Peyer's patch (tissue), 4 donors: ENCODE measurements around the gene ZSCAN25. TPM values are rescaled to one million over a fixed set of nuclear protein-coding genes. Genes with fewer than 3 reads are reported as not detected.

ENCODE experiments used
- DNase-seq, 3 donors: peaks; one replicate each; pipeline ENCODE4 v3.0.0-alpha.2; 2017 to 2019
- H3K27ac ChIP-seq, 4 donors: fragments of 200-600 bp; sonication (generic); one replicate each; pipeline ENCODE4 v1.5.1; 2016 to 2019
- H3K27me3 ChIP-seq, 2 donors: fragments of 200-600 bp; sonication (generic); one replicate each; pipeline ENCODE4 v1.5.1; 2019
- H3K36me3 ChIP-seq, 3 donors: fragments of 200-600 bp; sonication (generic); one replicate each; pipeline ENCODE4 v1.5.1; 2016 to 2019
- H3K4me1 ChIP-seq, 4 donors: fragments of 200-600 bp; sonication (generic); one replicate each; pipeline ENCODE4 v1.5.1; 2016 to 2019
- H3K4me3 ChIP-seq, 4 donors: fragments of 200-600 bp; sonication (generic); 1 replicate in 3 of 4; 2 replicates in 1 of 4; pipeline ENCODE4 v1.5.1; 2016 to 2019; ENCODE audit warnings: mild to moderate bottlenecking in 1 of 4
- H3K9me3 ChIP-seq, 4 donors: fragments of 200-600 bp; sonication (generic); one replicate each; pipeline ENCODE4 v1.5.1; 2016 to 2019; ENCODE audit warnings: mild to moderate bottlenecking in 1 of 4
- POLR2A ChIP-seq, 2 donors: fragments of 450-650 bp; IDR thresholded peaks; one replicate each; pipeline ENCODE4 v1.5.1; 2017; ENCODE audit warnings: antibody characterized with exemption in 2 of 2, mild to moderate bottlenecking in 2 of 2, moderate library complexity in 2 of 2
- total RNA-seq, 4 donors: library from RNA; depleted of rRNA; stranded (reverse); fragments of >200 nt; gene quantifications; one replicate each; pipeline ENCODE4 v1.1.0, GENCODE V29; 2016
- TF ChIP-seq, protein P1 (sequence below), 6 experiments: fragments of 450-650 bp in 4 of 6; fragments of 200-600 bp in 2 of 6; sonication (generic) in 1 of 6; IDR thresholded peaks; one replicate each; pipeline ENCODE4 v1.5.1; 2017 to 2019; ENCODE audit warnings: antibody characterized with exemption in 6 of 6, mild to moderate bottlenecking in 3 of 6, moderate library complexity in 1 of 6

ZSCAN25 gene
- total RNA-seq, 4 donors from 2014 or later = 20.0 to 36.4 (median 31.9) TPM

DNA sequence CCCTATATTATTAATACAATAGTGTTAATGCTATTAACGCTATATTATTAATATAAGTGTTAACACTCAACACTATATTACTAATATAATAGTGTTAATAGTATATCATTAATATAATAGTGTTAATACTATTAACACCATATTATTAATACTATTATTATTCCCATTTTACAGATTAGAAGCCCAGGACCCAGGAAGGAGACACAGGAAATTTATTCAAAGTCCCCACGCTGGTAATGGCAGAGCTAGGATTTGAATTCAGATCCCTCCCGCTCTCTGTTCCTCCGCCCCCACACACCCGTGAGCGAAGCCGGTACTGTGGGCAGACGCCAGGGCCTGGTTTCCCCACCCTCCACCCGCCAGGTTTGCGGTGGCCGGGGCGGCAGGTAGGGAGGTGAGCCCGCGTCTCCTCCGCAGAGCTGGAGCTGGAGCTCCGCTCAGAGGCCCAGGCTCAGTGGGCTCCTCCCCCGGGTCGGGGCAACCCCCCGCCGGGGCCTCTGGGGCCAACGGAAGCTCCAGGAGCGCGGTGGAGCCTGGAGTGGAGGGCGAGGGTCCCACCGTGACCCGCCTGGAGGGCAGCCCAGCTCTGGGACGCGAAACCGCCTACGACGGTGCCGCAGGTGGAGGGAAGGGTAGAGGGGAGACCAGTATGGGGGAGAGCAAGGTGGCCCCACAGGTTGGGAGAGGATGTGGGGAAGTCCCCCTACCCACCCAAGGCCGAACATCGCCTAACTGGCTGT, 18.8 kb upstream of the ZSCAN25 start, which contains the start of gene TMEM225B:
TSS of gene TMEM225B (plus strand) at position 506 of the 740 bp plus-strand sequence. CDS start 6,122 bp downstream, outside the sequence.
- H3K27me3 ChIP-seq = no peaks in the 10 kb centered on the region
- no peak for DNase-seq
- no peaks in the 10 kb centered on the region for H3K9me3 ChIP-seq
- no peak within 1 kb of the TSS for H3K27ac ChIP-seq
- TF ChIP-seq, protein P1, sequence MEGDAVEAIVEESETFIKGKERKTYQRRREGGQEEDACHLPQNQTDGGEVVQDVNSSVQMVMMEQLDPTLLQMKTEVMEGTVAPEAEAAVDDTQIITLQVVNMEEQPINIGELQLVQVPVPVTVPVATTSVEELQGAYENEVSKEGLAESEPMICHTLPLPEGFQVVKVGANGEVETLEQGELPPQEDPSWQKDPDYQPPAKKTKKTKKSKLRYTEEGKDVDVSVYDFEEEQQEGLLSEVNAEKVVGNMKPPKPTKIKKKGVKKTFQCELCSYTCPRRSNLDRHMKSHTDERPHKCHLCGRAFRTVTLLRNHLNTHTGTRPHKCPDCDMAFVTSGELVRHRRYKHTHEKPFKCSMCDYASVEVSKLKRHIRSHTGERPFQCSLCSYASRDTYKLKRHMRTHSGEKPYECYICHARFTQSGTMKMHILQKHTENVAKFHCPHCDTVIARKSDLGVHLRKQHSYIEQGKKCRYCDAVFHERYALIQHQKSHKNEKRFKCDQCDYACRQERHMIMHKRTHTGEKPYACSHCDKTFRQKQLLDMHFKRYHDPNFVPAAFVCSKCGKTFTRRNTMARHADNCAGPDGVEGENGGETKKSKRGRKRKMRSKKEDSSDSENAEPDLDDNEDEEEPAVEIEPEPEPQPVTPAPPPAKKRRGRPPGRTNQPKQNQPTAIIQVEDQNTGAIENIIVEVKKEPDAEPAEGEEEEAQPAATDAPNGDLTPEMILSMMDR (IDR thresholded peaks at IDR 0.05) = no peak
- no peak for TF ChIP-seq POLR2A (IDR thresholded peaks at IDR 0.05)
- H3K4me3 ChIP-seq = no peak within 1 kb of the TSS
- no peaks in the 10 kb centered on the region for H3K36me3 ChIP-seq
- H3K4me1 ChIP-seq = no peaks in the 10 kb centered on the region

DNA sequence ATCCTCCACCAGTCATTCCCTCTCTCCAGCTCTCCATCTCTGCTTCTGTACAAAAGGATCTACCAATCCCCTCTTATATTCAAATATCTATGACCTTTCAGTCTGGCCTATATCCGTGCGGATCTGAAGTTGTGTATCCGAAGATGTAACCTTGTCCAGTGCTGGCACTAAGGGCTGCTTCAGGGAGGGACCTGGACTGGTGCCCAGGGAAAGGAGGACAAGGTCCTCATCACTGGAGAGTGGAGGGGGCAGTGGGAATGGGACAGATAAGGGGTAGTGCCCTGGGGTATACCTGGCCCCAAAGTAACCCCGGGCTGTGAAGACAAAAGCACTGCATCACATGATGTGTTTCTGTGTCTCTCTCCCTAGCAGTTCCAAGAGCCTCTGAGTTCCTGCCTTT, 16.9 kb upstream of the ZSCAN25 start:
- H3K9me3 ChIP-seq = no peaks in the 10 kb centered on the region
- H3K4me1 ChIP-seq = no peaks in the 10 kb centered on the region
- no peaks in the 10 kb centered on the region for H3K27me3 ChIP-seq
- H3K36me3 ChIP-seq = no peaks in the 10 kb centered on the region
- no peak for TF ChIP-seq POLR2A (IDR thresholded peaks at IDR 0.05)
- TF ChIP-seq, protein P1 (IDR thresholded peaks at IDR 0.05) = no peak
- DNase-seq = no peak
- no peak overlapping the region for H3K27ac ChIP-seq
- H3K4me3 ChIP-seq = no peak overlapping the region

DNA sequence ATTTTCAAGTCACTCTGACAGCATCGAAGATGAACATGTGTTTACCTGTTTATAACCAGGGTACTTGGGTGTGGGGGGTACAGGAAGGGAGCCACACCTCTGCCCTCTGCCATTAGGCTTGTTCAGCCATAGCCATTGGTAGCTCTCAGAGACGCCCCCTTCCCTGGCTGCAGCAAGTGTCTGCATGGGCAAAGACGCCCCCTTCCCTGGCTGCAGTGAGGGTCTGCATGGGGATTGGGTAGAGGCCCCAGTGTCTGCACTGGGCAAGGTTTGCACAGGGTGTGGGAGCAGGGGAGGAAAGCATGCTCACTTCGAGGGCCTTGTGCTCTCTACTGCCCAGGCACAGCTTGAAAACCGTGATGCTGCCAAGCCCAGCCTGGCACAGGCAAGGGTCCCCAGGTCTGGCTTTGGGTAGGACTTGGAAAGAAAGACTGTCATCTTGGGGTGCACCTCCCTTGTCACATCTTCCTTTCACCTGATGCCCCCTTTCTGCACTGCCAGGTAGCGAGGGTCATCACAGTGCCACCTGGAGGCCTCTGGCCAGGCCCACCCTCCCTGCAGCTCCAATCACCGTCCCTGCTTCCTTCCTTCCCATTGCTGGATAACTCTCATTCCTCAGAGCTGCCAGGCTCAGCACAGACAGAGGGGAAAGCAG, 15.0 kb upstream of the ZSCAN25 start:
- Histone ChIP-seq H3K9me3 (no peaks in the 10 kb centered on the region), H3K4me3 (no peak overlapping the region), H3K4me1 (no peaks in the 10 kb centered on the region), H3K27me3 (no peaks in the 10 kb centered on the region), H3K36me3 (no peaks in the 10 kb centered on the region), H3K27ac (no peak overlapping the region)
- DNase-seq = no peak
- TF ChIP-seq, protein P1 (IDR thresholded peaks at IDR 0.05) = no peak
- no peak for TF ChIP-seq POLR2A (IDR thresholded peaks at IDR 0.05)

DNA sequence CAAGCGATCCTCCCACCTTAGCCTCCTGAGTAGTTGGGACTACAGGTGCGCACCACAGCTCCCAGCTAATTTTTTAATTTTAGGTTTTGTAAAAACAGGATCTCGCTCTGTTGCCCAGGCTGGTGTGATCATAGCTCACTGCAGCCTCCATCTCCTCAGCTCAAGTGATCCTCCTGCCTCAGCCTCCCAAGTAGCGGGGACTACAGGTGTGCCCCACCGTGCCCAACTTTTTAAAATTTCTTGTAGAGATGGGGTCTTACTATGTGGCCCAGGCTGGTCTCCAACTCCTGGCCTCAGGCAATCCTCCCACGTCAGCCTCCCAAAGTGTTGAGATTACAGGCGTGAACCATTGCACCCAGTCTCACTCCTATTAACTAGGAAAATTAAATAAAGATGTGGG, 11.2 kb upstream of the ZSCAN25 start:
- Histone ChIP-seq H3K27me3 (no peaks in the 10 kb centered on the region), H3K4me1 (no peaks in the 10 kb centered on the region), H3K9me3 (no peaks in the 10 kb centered on the region), H3K4me3 (no peak overlapping the region), H3K27ac (no peak overlapping the region), H3K36me3 (no peaks in the 10 kb centered on the region)
- no peak for DNase-seq
- TF ChIP-seq, protein P1 (IDR thresholded peaks at IDR 0.05) = no peak

DNA sequence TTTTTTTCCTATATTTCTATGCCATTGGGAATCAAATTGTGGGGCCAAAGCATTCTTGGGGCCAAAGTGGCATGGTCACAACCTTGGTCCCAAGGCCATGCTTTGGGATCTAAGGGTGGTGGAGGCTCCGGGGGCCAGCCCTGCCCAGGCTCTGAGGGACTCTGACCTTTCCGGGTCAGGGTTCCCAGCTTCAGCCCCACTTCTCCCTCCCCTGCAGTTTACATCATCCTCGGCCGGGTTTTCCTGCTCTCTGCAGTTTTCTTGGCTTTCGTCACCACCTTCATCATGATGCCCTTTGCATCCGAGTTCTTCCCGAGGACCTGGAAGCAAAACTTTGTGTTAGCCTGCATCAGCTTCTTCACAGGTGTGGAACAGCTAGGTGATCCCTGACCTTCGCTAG, 10.2 kb upstream of the ZSCAN25 start:
- no peak for TF ChIP-seq POLR2A (IDR thresholded peaks at IDR 0.05)
- TF ChIP-seq, protein P1 (IDR thresholded peaks at IDR 0.05) = no peak
- no peaks in the 10 kb centered on the region for H3K4me1 ChIP-seq
- no peak for DNase-seq
- H3K27me3 ChIP-seq = no peaks in the 10 kb centered on the region
- no peak overlapping the region for H3K27ac ChIP-seq
- no peak overlapping the region for H3K4me3 ChIP-seq
- no peaks in the 10 kb centered on the region for H3K9me3 ChIP-seq
- no peaks in the 10 kb centered on the region for H3K36me3 ChIP-seq
